HG03575 (cell line): ENCODE data around the gene EPN1.

Source experiments
- ATAC-seq: cut with Tn5 transposase; IDR thresholded peaks from one replicate; pipeline ENCODE4 v1.9.1; 2021; ENCODE audit not compliant: unreplicated experiment, insufficient number of reproducible peaks, low FRiP score; ENCODE audit errors: extremely low read depth

The EPN1 gene

GRCh38 chr19:55644842-55645511 lies 30.0 kb upstream of the EPN1 start:
- no peak for ATAC-seq

GRCh38 chr19:55645512-55645881 lies 29.5 kb upstream of the EPN1 start:
- no peak for ATAC-seq

- ATAC-seq, result no peak
Observed at GRCh38 chr19:55646889-55647731, 27.9 kb upstream of the EPN1 start.

- no peak for ATAC-seq
Observed at GRCh38 chr19:55647732-55648584, 27.1 kb upstream of the EPN1 start, which contains the start of gene CCDC106. TSS of gene CCDC106 (plus strand) at chr19:55648212. CDS start at chr19:55649047, 835 bp downstream.

DNA sequence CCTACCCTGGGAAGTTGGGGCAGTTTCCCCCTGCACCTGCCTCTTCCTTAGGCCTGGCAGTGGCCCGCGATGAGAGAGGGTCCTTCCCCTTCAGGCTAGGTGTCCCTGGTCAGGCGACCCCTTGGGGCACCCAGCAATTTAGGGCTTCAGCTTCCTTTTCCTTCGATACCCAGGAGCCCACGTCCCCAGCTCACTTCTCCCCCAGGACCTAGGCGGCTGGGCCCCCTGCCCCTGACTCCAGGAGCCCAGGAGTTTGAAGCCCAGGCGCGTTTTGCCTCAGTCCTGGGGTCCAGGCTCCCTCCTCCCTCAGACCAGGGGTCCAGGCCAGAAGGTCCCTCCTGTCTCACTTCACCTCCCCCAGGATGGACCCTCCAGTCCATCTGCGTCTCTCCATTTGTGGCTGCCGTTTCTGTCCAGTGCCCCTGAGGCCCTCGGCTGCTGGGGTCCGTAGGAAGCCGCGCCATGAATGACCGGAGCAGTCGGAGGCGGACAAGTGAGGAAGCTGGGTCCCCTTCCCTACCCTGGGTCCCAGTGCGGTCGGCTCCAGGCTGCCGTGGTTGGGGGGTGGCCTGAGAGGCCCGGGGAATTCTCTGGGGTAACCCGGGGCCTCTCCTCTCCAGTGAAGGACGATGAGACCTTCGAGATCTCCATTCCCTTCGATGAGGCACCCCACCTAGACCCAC lies 26.3 kb upstream of the EPN1 start:
- no peak for ATAC-seq

GRCh38 chr19:55649268-55650125 lies 25.5 kb upstream of the EPN1 start:
- no peak for ATAC-seq

DNA sequence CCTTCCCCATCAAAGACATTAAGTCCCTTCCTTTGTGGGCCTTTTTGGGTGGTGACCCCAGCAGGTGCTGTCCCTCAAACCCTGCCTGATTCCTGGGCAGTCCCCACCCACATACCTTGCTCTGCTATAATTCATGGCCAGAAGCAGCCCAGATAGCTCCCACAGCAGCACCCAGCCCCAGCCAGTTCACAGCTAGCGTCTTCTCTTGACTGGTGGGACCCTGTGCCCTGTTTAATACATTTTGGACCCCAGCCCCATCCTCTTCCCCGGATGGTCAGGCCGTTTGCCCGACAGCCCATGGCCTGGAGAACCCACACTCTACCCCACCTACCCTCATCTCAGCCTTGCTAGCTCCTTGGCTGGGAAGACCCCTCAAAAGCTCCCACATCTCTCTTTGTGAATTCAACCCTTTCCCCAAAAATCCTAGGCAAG lies 24.9 kb upstream of the EPN1 start:
- ATAC-seq, result no peak

GRCh38 chr19:55650602-55651230 lies 24.3 kb upstream of the EPN1 start:
- no peak for ATAC-seq

DNA sequence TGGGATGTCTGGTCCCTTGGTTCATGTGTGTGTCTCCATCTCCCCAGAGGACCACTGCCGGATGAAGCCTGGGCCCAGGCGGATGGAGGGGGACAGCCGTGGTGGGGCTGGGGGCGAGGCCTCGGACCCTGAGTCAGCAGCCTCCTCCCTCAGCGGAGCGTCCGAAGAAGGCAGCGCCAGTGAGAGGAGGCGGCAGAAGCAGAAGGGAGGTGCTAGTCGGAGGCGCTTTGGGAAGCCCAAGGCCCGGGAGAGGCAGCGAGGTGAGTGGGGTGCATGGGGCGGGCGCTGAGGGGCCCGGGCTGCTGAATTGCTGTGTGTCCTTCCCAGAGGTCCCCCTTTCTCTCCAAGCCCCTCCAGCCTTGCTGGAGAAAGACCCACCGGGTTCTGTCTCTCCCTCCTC lies 23.8 kb upstream of the EPN1 start:
- no peak for ATAC-seq

DNA sequence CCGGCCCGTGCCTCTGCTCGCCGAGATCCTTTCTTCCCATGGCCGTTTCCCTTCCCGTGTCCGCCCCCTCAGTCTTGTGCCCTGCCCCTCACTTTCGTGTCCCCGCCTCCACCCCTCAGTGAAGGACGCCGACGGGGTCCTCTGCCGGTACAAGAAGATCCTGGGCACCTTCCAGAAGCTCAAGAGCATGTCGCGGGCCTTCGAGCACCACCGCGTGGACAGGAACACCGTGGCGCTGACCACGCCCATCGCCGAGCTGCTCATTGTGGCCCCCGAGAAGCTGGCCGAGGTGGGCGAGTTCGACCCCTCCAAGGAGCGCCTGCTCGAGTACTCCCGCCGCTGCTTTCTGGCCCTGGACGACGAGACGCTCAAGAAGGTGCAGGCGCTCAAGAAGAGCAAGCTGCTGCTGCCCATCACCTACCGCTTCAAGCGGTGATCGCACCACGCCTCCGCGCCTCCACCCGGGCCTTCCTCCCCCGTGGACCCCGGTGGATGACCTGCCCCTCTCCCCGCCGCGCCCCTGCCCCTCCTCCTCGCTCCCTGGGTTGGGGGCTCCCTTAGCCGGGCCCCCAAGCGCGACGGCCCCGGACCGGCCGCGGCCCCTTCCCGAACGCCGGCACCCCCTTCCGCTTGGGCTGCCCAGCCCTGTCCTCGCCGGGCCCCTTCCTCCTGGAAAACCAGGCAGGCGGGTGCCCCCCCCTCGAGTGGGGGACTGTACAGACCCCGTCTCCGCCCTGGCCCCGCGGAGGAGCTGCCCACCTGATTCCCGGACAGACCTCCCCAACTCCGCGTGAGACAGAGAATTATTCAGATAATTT lies 22.5 kb upstream of the EPN1 start:
- no peak for ATAC-seq

- ATAC-seq, result peak; percentile 28
Observed at GRCh38 chr19:55653651-55654322, 21.2 kb upstream of the EPN1 start.

- ATAC-seq, result peak; percentile 20
Observed at GRCh38 chr19:55654323-55654867, 20.6 kb upstream of the EPN1 start.

DNA sequence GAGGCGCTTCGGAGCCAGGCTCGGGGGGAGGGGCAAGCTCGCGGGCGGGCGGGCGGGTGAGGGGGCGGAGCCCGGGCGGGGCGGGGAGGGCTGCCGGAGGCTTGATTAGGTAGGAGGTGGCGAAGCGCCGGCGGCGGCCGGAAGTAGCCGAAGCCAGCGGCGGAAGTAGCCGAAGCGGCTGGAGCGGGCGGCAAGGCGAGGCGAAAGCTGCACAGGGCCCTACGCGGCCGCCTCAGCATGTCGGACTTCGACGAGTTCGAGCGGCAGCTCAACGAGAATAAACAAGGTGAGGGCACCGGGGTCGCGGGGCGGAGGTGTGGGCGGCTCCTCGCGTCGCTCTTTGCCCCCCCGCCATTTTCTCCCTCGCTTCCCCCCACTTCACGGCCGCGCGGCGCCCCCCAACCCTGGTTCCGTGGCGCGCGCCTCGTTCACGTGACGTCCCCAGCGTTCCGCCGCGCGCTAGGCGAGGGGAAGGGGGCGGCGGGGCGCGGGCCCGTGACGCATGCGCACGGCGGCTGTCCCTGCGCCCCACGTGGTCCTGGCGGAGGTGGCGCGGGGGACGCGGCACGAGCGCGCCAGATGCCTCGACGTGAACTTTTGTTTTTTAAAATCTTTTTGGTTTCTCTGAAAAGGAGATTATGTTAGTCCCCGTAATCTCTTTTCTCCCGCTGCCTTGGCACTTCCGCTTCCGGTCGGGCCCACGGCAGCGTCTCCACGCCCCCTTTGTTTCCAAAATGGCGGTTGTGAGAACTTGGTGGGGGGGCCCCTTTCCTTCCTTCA lies 20.0 kb upstream of the EPN1 start, which contains the start of gene U2AF2:
Gene U2AF2, plus strand, starts transcription at position 168 of the 780 bp plus-strand sequence. Its CDS starts 70 bp downstream, at position 238.
- peak; percentile 9 for ATAC-seq

- ATAC-seq, result no peak
Observed at GRCh38 chr19:55655648-55656040, 19.4 kb upstream of the EPN1 start.

- ATAC-seq, result no peak
Observed at GRCh38 chr19:55656552-55656951, 18.5 kb upstream of the EPN1 start.
